Muscle of back (tissue), 11 donors: ENCODE results near the gene GATB. TPM values are rescaled to one million over a fixed set of nuclear protein-coding genes. Genes with fewer than 3 reads are reported as not detected.

Experiments used
- DNase-seq, 3 donors: peaks; one replicate each; pipeline versions ENCODE4 v3.0.0 to v3.0.0-alpha.2; 2013
- polyA plus RNA-seq, 10 donors: library from polyadenylated mRNA; unstranded; fragments of 120-200 nt; gene quantifications; one replicate each; pipeline ENCODE4 v1.2.1, GENCODE V29; 2013; ENCODE audit not compliant: insufficient read length in 10 of 10

The GATB gene
- polyA plus RNA-seq, 10 donors: 18.3 to 24.0 (median 21.2) TPM

DNA sequence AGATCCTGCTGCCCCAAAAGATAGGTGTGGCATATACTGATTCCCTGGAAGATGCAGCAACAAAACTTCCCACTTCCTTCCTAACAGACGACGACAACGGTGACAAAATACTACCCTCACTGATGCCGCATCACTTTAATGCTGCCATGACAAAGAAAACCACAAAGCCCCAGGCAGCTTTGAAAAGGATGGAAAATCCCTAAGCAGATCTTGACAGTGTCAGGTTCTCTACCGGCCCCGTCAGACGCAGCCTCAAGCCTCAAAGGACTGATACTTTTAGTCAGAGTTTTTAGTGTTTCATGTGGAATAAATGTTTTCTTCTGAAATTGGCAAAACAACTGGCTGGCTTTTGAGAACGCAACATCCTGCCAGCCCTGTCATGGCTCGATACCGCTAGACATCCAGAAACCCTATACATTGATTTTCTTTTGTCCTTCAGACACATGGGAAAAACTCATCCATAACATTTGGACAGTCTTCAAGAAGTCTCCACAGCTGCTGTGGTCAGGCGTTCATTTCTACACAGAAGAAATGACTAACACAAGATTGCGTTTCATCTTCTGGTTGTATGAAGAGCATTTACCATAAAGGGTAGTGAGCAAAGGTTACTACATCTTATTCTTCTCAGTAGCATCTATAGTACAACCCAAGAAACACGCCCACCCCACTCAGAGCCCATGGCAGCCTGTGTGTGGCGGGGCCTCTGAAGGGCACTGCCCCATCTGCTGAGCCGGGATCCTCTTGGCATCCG lies 60.1 kb downstream of the GATB start:
- no peak for DNase-seq

DNA sequence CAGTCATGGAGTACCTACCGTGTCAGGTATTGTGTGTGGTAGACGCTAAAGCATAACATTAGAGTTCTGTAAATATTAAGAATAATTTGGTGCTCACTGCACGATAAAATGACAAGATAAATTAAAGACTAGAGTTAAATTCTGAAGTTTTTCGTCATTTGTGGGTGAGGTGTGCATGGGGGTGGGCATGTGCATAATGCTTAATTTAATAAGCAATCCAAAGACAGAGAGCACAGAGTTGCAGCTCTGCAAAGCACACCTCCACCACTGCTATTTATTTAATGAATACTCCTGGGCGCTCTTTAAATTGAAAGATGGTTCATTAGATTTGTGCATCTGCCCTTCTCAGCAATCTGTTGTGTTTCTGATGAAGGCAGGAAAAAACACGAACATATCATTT lies 62.6 kb downstream of the GATB start:
- DNase-seq: no peak

DNA sequence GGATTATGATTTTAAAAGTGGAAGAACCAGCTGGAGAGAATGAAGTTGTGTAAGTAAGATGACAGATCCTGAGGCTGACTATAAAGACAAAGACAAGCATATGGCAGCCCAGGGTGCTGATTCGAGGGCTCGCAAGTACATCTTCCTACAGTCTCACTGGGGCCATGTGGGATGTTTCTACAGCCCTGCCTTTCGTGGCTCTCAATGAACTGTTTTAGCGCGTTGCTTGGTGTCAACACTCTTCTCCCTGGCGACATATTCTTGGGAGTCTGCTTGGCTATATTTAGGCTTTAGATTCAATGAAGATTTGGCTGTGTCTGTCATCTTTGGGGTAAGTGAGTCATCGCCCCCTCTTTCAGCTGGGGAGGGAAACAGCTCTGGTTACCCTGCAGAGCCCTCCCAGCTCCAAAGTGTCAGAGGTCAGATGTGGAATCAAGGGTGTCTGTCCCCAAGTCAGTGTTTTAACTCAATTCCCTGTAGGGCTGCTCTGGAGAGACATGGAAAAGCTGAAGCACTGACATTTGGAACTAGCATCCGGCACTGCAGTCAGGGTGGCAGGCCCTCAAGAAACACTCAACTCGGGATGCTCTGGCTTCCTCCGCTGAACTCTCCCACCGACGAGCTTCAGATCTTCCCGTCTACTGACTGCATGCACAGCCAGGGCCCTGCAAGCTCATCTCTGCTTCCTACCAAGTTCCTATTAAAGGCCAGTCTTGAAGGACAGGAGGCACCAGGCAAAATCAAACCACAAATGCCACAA lies 65.7 kb downstream of the GATB start:
- no peak for DNase-seq

DNA sequence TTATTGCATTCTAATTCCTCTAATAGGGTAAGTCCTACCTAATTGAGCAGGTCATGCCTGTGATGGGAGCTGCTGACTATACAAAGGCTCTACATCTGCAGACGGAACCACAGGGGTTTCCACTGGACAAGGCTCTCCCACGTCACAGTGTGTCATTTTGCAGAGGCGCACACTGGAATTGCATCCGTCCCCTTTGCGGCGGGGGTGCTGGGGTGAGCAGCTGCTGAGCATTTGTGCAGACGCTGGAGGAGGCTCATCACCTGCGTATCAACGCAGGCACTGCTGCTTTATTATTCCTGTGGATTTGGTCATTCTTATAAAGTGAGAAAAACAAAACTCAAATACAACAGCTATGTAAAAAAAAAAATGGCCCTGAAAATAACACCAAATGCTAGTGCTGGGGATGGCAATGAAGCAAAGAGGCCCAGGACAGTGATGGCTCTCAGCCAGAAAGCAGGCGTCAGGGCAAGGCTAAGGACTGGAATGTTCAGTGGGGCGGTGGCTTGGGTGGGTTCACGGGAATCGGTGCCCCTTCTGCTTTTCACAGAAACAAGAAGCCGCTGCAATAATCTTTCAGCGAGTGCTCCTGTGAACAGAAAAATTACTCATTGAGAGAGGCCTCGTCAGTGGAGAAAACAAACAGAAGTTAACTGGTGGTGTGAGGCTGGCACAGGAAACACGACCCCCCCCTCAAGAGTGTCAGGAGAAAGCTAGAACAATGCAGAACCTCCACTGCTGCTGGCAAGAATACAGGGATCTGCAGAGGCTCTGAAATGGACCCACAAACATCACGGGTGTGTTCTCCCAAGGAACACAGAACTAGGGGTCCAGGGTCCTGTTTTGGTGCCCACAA lies 67.8 kb downstream of the GATB start:
- no peak for DNase-seq

DNA sequence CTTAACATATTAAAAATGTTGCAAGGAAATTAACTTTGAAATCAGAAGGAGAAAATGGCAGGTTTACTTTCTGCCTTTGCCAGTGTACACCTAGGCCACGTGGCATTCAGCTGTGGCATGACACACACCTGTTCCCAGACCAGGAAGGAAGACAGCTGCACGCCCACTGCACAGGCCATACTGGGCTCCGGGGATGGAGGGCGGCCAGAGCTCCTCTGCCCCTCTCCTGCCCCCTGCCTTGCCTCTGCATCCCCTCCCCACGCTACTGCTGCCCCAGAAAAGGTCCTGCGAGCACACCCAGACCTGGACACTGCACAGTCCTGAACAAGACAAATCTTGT lies 68.4 kb downstream of the GATB start:
- no peak for DNase-seq

DNA sequence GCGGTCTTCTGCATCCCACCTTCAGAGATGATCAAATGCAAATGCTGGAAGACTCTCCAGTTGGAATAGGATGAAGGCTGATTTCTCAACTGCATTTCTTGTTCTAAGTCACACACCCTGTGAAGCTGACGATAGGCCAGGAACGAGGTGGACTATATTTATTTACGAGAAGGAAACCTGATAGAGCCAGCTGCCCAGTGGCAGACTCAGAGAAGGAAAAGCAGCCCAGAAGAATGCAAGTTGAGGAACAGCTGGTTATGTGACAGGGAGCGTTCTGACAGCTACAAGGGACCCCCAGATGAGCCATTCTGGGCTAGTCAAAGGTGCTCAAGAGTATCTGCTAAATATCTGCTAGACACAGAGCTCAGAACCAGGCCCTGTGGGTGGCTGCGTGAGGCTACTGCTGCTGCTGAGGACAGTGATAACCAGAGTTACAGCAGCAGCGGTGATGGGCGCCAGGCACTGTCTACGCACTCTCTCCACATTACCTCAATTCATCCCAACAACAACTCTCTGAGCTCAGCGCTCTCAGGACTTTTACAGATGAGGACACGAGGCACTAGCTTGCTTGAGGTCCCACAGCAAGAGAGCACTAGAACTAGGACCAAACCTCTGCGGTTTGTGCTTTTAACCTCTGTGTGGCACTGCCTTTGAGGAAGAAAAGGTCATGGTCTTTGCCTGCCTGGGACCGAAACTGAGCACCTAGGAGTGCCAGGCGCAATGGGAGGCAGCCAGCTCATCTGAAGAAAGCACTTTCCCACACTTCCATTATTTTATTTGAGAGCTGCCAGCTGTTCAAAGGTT lies 69.0 kb downstream of the GATB start:
- peak in 1 of 3 donors; percentile 40 for DNase-seq

DNA sequence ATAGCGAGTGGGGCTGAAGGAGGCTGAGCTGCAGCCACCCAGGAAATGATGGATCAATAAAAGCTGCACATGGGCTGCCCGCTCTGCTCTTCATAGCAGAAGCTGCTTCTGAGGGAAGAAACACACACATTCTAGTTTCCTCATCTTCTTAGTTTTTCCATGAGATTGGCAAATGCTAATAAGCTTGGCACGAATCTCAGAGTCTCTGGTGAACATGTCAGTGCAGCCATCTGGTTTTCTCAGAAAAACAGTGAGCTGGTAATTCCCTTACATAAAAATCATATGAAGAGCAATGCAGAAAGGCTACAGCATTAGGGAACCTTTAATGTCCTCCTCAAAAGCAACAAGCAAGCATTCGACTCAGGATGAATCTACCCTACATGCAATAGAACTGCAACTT lies 69.9 kb downstream of the GATB start:
- peak in 2 of 3 donors; percentile 51 to 70 for DNase-seq

DNA sequence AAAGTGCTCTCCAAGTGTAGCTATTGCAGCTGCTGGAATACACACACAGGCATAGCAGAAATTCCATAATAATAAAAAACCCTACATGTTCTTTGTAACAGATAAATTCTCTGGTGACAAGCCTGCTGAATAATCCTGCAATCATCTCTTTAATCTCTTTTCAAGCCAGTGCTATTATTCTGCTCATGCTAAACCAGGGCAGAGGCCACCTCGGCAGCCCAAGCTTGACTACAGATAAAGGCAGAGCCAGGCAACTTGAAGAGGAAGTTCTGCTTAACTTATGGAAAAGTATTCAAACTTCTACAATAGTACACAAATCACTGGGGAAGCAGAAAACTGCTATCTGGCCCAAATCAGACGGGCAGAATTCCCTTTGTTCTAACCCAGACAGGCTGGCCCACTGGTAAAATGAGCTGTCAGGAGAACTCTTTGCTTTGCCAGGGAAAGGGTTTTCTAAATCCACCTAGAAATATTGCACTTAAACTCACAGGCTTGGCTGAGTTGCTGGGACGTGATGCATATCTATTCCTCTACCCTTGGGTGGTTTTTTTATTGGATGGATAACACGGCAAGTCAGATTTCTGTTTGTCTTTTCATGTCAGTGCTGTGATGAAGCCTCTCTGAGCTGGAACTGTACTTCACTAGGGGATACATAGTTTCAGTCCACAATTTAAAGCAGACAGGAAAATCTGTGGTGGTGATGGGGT lies 70.5 kb downstream of the GATB start:
- peak in 2 of 3 donors; percentile 46 to 70 for DNase-seq

DNA sequence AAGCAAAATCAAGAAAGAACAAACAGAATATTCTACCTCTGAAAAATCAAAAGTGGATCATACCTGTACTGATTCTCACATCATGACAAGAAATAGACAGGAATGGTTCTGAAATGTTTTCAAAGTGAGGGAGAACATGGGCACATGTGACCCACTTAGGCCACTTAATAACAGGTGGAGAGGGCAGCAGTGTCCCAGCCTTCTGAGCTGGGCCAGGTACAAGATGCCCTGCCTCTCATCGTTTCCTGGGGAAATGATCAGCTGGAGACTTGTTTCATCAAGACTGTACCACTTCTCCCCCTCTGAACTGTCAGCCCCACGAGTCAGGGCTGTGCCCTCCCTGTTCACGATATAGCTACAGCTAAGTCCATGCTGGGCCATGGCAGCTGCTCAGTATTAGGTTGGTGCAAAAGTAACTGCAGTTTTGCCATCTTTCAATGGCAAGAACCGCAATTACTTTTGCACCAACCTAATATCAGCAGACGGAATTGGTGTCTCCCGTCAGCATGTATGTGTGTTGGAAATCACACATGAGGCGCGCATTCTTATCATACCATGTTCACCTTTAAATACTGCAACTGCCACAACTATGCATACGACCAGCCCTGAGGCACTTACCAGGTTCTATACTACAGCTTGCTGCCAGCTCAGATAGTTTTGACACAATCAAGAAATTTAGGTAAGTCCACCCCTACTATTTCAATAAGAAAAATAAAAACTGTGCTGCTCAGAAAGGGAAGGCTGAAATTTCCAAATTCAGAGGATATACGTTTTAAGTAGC lies 71.4 kb downstream of the GATB start:
- DNase-seq: no peak

DNA sequence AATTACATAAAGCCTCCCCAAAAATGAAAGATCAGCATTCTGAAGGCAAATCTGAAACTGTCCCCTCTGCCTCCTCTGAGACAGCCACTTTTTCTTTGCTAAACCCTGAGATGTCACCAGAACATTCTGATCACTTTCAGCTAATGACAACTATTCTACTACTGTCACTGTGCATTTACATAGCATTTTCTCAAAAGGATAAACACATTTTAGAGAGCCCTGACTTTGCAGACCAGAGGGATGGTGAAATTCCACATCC lies 72.1 kb downstream of the GATB start:
- DNase-seq: no peak

DNA sequence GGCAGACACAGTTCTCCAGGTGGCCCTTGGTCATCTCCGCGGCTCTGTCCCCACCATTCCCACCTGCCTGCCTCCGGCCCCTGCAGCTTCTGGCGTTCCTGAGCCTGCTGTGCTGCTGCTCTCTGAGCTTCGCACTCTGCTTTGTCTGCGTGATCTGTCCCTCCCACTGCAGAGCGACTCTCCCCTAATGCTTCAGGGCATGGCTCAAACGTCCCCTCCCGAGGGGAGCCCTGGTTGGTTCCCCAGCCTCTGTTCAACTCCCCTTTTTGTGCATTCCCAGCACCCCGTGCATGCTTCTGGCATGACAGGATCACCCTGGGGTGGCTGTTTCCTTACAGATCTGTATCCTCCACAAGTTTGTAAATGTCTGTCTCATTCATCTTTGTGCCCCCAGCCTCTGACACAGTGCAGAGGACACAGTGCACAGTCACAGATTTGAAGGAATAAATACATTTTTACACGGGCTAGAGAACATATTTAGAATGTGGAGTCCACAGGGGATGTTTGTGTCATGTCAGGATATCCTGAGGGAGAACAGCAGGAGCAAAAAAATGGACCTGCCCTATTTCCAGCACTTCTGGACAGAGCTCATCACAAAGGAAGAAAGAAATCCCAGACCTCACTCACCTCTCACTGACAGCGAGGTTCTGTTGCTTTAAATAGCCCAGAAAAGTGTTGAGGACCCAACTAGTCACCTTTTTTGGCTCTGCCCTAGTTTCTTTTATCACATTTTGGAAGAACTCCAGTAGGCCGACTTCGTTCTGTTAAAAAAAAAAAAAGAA lies 72.6 kb downstream of the GATB start:
- no peak for DNase-seq

DNA sequence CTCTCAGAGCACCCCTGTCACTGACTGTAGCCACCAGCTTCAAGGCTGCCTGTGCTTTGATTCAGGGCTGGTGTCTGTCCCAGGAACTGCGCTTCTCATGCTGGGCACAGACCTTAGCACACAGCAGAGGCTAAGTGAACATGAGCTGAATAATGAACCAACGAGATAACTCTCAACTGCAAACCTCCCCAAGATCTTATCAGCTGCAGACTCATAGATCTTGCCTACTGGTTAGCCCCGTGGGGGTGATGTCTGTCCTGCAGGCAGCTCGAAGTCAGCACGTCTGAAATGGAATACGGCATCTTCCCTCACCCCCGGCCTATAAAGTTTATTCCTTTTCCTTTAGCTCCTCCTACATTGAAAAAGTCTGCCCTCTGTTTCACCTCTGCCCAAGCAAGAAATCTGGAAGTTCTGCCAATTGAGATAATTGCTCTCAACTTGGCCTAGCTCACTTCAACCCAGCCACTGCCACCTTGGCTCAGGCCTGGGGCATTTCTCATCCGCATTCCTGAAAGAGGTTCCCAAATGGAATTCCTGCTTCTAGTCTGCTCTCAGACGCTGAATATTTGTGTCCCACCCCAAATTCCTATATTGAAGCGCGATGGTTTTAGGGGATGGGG lies 73.7 kb downstream of the GATB start:
- no peak for DNase-seq

DNA sequence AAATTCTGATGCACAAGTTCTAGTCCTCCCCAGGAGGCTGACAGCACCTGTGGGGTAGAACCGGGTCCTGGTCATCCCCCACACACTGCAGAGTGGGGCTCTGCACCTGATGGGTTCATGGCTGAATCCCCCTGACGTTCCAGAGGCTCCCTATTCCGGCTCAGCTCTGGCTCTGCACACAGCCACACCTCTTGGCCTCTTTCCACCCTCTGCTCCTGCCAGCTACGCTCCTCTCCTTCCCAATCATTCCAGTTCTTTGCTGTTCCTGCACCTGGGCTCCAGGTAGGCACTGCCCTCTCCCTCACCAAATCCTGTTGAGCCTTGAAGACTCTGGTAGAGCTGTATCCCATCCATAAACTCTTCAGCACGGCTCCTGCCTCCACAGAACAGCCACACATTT lies 75.5 kb downstream of the GATB start:
- DNase-seq: no peak

DNA sequence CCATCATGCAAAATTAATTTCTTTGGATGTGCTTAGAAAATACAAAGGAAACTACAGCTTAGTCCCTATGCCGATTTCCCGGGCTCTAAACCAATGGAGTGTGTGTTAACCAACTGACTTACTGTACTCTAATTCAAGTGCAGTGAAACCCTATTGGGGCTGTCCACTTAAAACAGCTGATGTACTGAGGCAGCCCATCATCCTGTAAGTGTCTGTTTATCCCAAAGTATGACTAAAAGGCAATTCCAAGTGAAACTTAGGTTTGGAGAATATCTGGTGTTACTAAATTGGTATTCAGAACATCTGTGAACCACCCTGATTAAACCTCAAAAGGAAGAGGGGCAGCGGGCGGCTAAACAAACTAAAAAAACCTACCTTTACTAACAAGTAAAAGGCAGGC lies 79.7 kb downstream of the GATB start:
- DNase-seq: no peak

DNA sequence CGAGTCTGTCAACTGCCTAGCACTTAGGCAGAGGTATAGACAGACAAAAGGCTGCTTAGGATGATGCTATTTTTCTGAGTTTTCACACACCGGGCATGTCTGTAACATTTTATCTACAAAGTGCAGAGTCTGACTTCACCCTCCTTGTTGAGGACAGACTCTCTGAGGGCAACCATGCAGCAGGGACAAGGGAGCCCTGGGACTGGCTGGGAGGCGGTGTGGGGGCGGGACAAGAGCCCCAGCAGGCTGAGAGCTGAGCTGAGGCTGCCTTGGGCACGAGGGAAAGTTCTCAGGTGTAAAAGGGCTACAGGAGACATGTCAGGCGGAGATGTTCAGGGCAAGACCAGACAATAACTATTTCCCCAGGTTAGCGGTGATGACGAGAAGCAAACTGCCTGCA lies 81.6 kb downstream of the GATB start:
- no peak for DNase-seq

DNA sequence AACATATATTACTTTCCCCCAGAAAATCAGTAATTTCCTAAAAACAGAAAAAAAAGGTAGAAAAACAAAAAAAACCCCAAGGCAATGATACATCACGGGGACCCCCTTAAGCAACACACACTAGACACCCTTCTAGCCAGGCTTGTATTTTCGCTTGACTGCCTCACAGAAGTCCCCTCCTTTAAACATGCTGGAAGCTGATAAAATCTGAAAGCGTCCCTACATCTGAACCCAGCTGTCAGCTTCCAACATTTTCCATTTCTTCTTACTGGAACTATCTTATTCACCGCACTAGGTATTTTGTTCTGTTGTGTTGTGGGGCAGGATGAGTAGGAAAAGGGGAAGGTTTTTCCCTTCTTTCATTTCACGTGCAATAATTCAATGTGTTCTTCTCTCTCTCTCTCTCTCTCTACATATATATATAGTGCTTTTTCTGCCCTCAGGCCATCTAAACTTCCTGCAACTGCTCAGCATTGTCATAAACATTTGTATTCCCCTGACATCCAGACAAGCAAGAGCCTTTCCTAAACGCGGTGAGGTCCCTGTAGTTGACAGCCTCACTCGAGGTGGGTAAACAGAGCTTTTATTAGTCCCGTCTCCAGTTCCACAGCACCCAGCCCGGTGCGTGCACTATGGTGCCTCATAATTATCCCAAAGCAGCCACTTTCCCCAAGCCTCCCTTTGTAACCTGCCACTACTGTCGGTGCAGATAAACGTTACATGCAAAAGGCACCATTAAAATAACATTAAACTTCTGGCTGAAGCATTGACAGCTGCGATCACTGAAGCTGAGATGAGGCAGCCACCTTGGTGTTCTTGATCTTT lies 82.5 kb downstream of the GATB start:
- no peak for DNase-seq

DNA sequence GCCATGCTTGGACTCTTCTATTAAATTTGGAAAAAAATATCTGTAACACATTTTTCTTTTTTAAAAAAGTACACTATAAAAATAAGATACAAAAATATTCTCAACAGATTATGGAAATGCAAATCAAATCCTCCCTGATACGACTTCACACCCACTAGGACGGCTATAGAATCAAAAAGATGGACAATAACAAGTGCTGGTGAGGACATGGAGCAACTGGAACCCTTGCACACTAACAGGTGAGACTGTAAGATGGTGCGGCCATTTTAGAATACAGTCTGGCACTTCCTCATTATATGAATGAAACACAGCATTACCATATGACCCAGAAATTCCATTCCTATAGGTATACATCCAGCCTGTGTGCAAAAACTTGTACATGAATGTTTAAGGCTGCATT lies 83.6 kb downstream of the GATB start:
- no peak for DNase-seq

DNA sequence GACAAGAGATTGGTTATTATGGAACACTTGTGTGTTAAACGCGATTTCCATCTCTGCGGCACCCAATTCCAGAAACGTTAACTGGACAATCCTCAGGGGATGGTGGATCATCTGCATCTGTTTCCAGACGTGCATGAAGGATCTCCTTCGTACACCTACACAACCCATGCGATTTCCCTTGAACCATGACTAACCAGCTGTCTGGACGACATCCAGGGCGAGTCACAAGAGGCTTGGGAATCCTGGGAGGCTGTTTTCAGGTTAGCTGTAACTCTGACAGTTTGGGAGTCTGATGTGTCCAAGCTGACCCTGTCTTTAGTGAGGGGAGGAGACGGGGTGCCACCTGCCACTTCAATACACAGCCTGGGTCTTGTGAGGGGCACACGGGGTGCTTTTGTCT lies 84.5 kb downstream of the GATB start:
- DNase-seq: peak in 1 of 3 donors; percentile 64
